HepG2 (cell line): ENCODE measurements around the gene RPUSD4. TPM values are rescaled to one million over a fixed set of nuclear protein-coding genes. Genes with fewer than 3 reads are reported as not detected.
A peak's percentile ranks its signal among the peaks of the same experiment; 100 is the strongest.

ENCODE experiments used
- DNMT3B ChIP-seq: conservative IDR thresholded peaks from 2 replicates; pipeline ENCODE4 v1.6.1; 2016; ENCODE audit warnings: missing biosample characterization, control low read depth
- FOXA1 ChIP-seq, 2 experiments: fragments of 450-650 bp in 1 of 2; sonication (generic) in 1 of 2; formaldehyde crosslinking in 1 of 2; IDR thresholded peaks; 2 replicates each; pipeline versions ENCODE4 v1.4.0 to v1.6.1; 2016 to 2020; ENCODE audit warnings: missing genetic modification reagents in 1 of 2
- GABPA ChIP-seq, 2 experiments: IDR thresholded peaks; 2 replicates each; pipeline ENCODE4 v1.6.1; 2011 to 2016; ENCODE audit warnings: low read depth in 2 of 2, low read length in 1 of 2, missing biosample characterization in 1 of 2, missing genetic modification characterization in 1 of 2
- GABPB1 ChIP-seq: IDR thresholded peaks from 2 replicates; pipeline ENCODE4 v1.6.1; 2016; ENCODE audit warnings: mild to moderate bottlenecking, missing genetic modification reagents, moderate library complexity, missing compliant biosample characterization
- HES4 ChIP-seq: sonication (generic); formaldehyde crosslinking; IDR thresholded peaks from 2 replicates; pipeline ENCODE4 v1.9.0; 2021; ENCODE audit warnings: mild to moderate bottlenecking, missing genetic modification reagents, borderline replicate concordance
- IKZF1 ChIP-seq: fragments of 450-650 bp; IDR thresholded peaks from 2 replicates; pipeline ENCODE4 v1.7.1; 2016
- ISX ChIP-seq: sonication (generic); formaldehyde crosslinking; conservative IDR thresholded peaks from 2 replicates; pipeline ENCODE4 v1.5.0; 2020; ENCODE audit warnings: missing genetic modification reagents
- MAFF ChIP-seq: IDR thresholded peaks from 2 replicates; pipeline ENCODE4 v1.6.1; 2011; ENCODE audit warnings: low read depth, low read length, improper control_type of control experiment
- MIXL1 ChIP-seq: IDR thresholded peaks from 2 replicates; pipeline ENCODE4 v1.6.1; 2016
- ZNF460 ChIP-seq: sonication (generic); formaldehyde crosslinking; IDR thresholded peaks from 2 replicates; pipeline ENCODE4 v1.5.1; 2020; ENCODE audit warnings: missing genetic modification reagents, mild to moderate bottlenecking, borderline replicate concordance
- ZNF678 ChIP-seq: sonication (generic); formaldehyde crosslinking; IDR thresholded peaks from 2 replicates; pipeline ENCODE4 v1.4.0; 2020; ENCODE audit warnings: mild to moderate bottlenecking, missing genetic modification reagents
- ZNF713 ChIP-seq: sonication (generic); formaldehyde crosslinking; IDR thresholded peaks from 2 replicates; pipeline ENCODE4 v1.4.0; 2020; ENCODE audit warnings: mild to moderate bottlenecking, missing genetic modification reagents
- polyA plus RNA-seq, 8 experiments: library from polyadenylated mRNA; depleted of rRNA in 3 of 8; stranded (reverse) in 7 of 8; unstranded in 1 of 8; fragments of >200 nt; fragmentation: Illumina TruSeq in 4 of 8; extraction: Trizol in 4 of 8; gene quantifications; 2 replicates each; pipeline versions ENCODE4 v1.2.1 to v1.2.3, GENCODE V29; 2011 to 2016; ENCODE audit warnings: low read depth in 4 of 8, missing spikeins in 1 of 8, mixed read lengths in 1 of 8; ENCODE audit not compliant: insufficient read depth in 1 of 8
- total RNA-seq, 5 experiments: library from RNA; depleted of rRNA; stranded (reverse); fragments of >200 nt; fragmentation: Illumina TruSeq; extraction: Trizol; gene quantifications; 2 replicates each; pipeline ENCODE4 v1.2.3, GENCODE V29; 2016; ENCODE audit warnings: low read depth in 1 of 5
- TF ChIP-seq, protein P1 (sequence below): sonication (generic); formaldehyde crosslinking; IDR thresholded peaks from 2 replicates; pipeline ENCODE4 v1.4.0; 2020; ENCODE audit warnings: missing genetic modification reagents, borderline replicate concordance
- TF ChIP-seq, protein P2 (sequence below): sonication (generic); formaldehyde crosslinking; IDR thresholded peaks from 2 replicates; pipeline ENCODE4 v1.8.0; 2022; ENCODE audit warnings: missing genetic modification reagents, mild to moderate bottlenecking, moderate library complexity, borderline replicate concordance
- TF ChIP-seq, protein P3 (sequence below): sonication (generic); formaldehyde crosslinking; IDR thresholded peaks from 2 replicates; pipeline ENCODE4 v1.5.1; 2020; ENCODE audit warnings: mild to moderate bottlenecking, missing genetic modification reagents
- TF ChIP-seq, protein P4 (sequence below): sonication (generic); formaldehyde crosslinking; IDR thresholded peaks from 2 replicates; pipeline ENCODE4 v1.9.0; 2021; ENCODE audit warnings: missing genetic modification reagents, mild to moderate bottlenecking, borderline replicate concordance

The RPUSD4 gene
- total and polyA plus RNA-seq, 2 of the 13 experiments (the other 11 are each of a cell fraction or from before 2014, with no cell fraction given) = 45.0 to 52.9 TPM

DNA sequence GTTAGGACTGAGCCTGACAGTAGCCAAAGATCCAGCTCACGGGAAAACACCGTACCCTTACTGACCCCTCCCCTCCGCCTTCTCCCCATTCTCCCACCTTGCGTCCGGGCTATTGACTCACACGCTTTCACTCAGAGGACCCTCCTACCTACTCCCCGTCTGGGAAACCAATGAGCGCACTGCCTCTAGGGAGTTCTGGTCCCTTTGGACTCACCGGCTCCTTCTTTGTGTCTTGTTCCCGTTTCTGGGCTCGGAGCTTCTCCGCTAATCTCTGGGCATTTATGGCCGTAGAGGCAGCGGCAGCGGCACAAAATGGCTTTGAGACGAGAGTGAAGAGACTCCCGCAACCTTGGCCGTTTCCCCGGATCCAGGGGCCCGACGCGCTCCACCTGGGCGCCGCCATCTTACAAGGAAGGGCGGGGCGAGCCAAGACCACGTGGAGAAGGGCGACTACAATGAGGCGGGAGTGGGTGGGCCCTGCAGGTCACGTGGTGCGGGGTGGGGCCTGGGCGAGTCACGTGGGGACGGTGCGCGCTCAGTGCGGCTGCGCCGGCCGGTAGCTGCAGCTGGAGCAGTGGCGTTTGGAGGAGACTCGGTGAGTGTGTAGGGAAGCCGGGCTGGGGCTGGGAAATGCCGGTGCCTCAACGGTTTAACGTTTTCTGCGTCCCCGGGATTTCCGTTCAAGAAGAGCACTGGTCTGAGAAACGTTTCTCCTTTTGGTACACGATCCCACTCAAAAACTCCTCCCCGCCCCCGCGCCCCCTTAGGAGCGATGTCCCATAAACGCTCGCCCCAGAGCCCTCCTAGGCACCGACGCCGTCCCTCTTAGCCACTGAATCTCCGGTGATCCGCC, at the start of gene RPUSD4, which contains the start of gene FAM118B (continued):
- TF ChIP-seq, protein P1, sequence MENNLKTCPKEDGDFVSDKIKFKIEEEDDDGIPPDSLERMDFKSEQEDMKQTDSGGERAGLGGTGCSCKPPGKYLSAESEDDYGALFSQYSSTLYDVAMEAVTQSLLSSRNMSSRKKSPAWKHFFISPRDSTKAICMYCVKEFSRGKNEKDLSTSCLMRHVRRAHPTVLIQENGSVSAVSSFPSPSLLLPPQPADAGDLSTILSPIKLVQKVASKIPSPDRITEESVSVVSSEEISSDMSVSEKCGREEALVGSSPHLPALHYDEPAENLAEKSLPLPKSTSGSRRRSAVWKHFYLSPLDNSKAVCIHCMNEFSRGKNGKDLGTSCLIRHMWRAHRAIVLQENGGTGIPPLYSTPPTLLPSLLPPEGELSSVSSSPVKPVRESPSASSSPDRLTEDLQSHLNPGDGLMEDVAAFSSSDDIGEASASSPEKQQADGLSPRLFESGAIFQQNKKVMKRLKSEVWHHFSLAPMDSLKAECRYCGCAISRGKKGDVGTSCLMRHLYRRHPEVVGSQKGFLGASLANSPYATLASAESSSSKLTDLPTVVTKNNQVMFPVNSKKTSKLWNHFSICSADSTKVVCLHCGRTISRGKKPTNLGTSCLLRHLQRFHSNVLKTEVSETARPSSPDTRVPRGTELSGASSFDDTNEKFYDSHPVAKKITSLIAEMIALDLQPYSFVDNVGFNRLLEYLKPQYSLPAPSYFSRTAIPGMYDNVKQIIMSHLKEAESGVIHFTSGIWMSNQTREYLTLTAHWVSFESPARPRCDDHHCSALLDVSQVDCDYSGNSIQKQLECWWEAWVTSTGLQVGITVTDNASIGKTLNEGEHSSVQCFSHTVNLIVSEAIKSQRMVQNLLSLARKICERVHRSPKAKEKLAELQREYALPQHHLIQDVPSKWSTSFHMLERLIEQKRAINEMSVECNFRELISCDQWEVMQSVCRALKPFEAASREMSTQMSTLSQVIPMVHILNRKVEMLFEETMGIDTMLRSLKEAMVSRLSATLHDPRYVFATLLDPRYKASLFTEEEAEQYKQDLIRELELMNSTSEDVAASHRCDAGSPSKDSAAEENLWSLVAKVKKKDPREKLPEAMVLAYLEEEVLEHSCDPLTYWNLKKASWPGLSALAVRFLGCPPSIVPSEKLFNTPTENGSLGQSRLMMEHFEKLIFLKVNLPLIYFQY (CRISPR knock-in tag) = 0 out of 2 replicates have a peak, but pooled peaks have one; percentile 50
- TF ChIP-seq, protein P2, sequence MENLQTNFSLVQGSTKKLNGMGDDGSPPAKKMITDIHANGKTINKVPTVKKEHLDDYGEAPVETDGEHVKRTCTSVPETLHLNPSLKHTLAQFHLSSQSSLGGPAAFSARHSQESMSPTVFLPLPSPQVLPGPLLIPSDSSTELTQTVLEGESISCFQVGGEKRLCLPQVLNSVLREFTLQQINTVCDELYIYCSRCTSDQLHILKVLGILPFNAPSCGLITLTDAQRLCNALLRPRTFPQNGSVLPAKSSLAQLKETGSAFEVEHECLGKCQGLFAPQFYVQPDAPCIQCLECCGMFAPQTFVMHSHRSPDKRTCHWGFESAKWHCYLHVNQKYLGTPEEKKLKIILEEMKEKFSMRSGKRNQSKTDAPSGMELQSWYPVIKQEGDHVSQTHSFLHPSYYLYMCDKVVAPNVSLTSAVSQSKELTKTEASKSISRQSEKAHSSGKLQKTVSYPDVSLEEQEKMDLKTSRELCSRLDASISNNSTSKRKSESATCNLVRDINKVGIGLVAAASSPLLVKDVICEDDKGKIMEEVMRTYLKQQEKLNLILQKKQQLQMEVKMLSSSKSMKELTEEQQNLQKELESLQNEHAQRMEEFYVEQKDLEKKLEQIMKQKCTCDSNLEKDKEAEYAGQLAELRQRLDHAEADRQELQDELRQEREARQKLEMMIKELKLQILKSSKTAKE (CRISPR knock-in tag) = no peak
- TF ChIP-seq DNMT3B (CRISPR knock-in tag) (0 out of 2 replicates have a peak, but pooled peaks have one; percentile 19), HES4 (CRISPR knock-in tag) (no peak), MIXL1 (CRISPR knock-in tag) (no peak; the same call in 1 of the 2 replicates), ZNF713 (CRISPR knock-in tag) (no peak), MAFF (no peak), IKZF1 (no peak), FOXA1 (IDR thresholded peaks at IDR 0.05) (no peak), FOXA1 (CRISPR knock-in tag; IDR thresholded peaks at IDR 0.05) (0 out of 2 replicates have a peak, but pooled peaks have one; percentile 57), ISX (CRISPR knock-in tag) (no peak), ZNF460 (CRISPR knock-in tag) (no peak), GABPA (IDR thresholded peaks at IDR 0.05; ENCODE audit: low read depth, low read length) (no peak), GABPA (CRISPR knock-in tag; IDR thresholded peaks at IDR 0.05; ENCODE audit: low read depth) (peak; percentile 75), ZNF678 (no peak), GABPB1 (CRISPR knock-in tag) (peak; percentile 89)
- TF ChIP-seq, protein P3, sequence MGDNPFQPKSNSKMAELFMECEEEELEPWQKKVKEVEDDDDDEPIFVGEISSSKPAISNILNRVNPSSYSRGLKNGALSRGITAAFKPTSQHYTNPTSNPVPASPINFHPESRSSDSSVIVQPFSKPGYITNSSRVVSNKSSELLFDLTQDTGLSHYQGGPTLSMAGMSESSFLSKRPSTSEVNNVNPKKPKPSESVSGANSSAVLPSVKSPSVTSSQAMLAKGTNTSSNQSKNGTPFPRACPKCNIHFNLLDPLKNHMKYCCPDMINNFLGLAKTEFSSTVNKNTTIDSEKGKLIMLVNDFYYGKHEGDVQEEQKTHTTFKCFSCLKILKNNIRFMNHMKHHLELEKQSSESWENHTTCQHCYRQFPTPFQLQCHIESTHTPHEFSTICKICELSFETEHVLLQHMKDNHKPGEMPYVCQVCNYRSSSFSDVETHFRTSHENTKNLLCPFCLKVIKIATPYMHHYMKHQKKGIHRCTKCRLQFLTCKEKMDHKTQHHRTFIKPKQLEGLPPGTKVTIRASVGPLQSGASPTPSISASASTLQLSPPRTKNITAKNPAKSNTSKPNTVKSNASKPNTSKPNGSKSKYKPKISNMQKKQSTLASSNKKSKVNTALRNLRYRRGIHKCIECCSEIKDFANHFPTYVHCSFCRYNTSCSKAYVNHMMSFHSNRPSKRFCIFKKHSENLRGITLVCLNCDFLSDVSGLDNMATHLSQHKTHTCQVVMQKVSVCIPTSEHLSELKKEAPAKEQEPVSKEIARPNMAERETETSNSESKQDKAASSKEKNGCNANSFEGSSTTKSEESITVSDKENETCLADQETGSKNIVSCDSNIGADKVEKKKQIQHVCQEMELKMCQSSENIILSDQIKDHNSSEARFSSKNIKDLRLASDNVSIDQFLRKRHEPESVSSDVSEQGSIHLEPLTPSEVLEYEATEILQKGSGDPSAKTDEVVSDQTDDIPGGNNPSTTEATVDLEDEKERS (CRISPR knock-in tag) = peak; percentile 68; the same call in 1 of the 2 replicates
- TF ChIP-seq, protein P4, sequence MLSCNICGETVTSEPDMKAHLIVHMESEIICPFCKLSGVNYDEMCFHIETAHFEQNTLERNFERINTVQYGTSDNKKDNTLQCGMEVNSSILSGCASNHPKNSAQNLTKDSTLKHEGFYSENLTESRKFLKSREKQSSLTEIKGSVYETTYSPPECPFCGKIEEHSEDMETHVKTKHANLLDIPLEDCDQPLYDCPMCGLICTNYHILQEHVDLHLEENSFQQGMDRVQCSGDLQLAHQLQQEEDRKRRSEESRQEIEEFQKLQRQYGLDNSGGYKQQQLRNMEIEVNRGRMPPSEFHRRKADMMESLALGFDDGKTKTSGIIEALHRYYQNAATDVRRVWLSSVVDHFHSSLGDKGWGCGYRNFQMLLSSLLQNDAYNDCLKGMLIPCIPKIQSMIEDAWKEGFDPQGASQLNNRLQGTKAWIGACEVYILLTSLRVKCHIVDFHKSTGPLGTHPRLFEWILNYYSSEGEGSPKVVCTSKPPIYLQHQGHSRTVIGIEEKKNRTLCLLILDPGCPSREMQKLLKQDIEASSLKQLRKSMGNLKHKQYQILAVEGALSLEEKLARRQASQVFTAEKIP (CRISPR knock-in tag) = no peak
